HFFc6 (cell line): Measurements from ENCODE around the gene RBBP4. TPM values are rescaled to one million over a fixed set of nuclear protein-coding genes. Genes with fewer than 3 reads are reported as not detected.

Source experiments
- DNase-seq: peaks from one replicate; pipeline ENCODE4 v3.0.0-alpha.2; 2018
- H3K27ac Mint-ChIP-seq: 2 replicates; pipeline ENCODE4 v1.8.0; 2020; ENCODE audit warnings: mild to moderate bottlenecking, mixed read lengths
- H3K27me3 Mint-ChIP-seq: 2 replicates; pipeline ENCODE4 v1.8.0; 2021; ENCODE audit warnings: mild to moderate bottlenecking, moderate library complexity, mixed read lengths; ENCODE audit not compliant: insufficient read depth
- H3K36me3 Mint-ChIP-seq: 2 replicates; pipeline ENCODE4 v1.8.0; 2021; ENCODE audit warnings: low read depth, mixed read lengths
- H3K4me1 Mint-ChIP-seq: 2 replicates; pipeline ENCODE4 v1.8.0; 2020; ENCODE audit warnings: low read depth, mixed read lengths
- H3K4me3 Mint-ChIP-seq: 2 replicates; pipeline ENCODE4 v1.8.0; 2020; ENCODE audit warnings: mild to moderate bottlenecking, moderate library complexity, mixed read lengths
- H3K9me3 Mint-ChIP-seq: 2 replicates; pipeline ENCODE4 v1.8.0; 2020; ENCODE audit warnings: mild to moderate bottlenecking, mixed read lengths
- CTCF ChIP-seq: fragments of 200-600 bp; sonication (generic); IDR thresholded peaks from 2 replicates; pipeline ENCODE4 v1.5.0; 2021; ENCODE audit warnings: antibody characterized with exemption, mild to moderate bottlenecking
- total RNA-seq, 6 experiments: library from RNA; stranded (reverse); fragmentation: NEBNext Ultra II Directional; extraction: Animal tissue kit (Norgen Biotek cat#: 25700); gene quantifications; 2 replicates in 1 of 6; 3 replicates in 5 of 6; pipeline ENCODE4 v1.2.3, GENCODE V29; 2021

Gene RBBP4
- total RNA-seq, 6 experiments from 2014 or later, result 108 to 137 (median 124) TPM

GRCh38 chr1:32647308-32648134 lies 3.5 kb upstream of the RBBP4 start:
- H3K27ac Mint-ChIP-seq, result no peak overlapping the region
- H3K4me1 Mint-ChIP-seq, result peaks cover 19% of the 10 kb centered on the region
- H3K36me3 Mint-ChIP-seq, result peaks cover 13% of the 10 kb centered on the region
- DNase-seq, result no peak
- peaks cover 7% of the 10 kb centered on the region; the same call in 1 of the 2 replicates for H3K27me3 Mint-ChIP-seq
- 0 out of 2 replicates have a peak, but pooled peaks cover 7% of the 10 kb centered on the region for H3K9me3 Mint-ChIP-seq
- H3K4me3 Mint-ChIP-seq, result no peak overlapping the region
- TF ChIP-seq CTCF, result no peak

GRCh38 chr1:32650248-32650751 lies 708 bp upstream of the RBBP4 start, which contains the start of gene ZBTB8OS:
TSS of gene ZBTB8OS (minus strand) at chr1:32650550. CDS start at chr1:32650529, 21 bp downstream.
- Mint-ChIP-seq H3K27ac (peak within 1 kb of the TSS; percentile 100), H3K4me1 (peaks cover 32% of the 10 kb centered on the region), H3K4me3 (peak within 1 kb of the TSS; percentile 97), H3K27me3 (peaks cover 5% of the 10 kb centered on the region; the same call in 1 of the 2 replicates), H3K36me3 (peaks cover 23% of the 10 kb centered on the region), H3K9me3 (0 out of 2 replicates have a peak, but pooled peaks cover 7% of the 10 kb centered on the region)
- TF ChIP-seq CTCF, result no peak
- peak; percentile 86 for DNase-seq

- Mint-ChIP-seq H3K27ac (peak overlapping the region; percentile 100), H3K36me3 (peaks cover 30% of the 10 kb centered on the region), H3K9me3 (0 out of 2 replicates have a peak, but pooled peaks cover 7% of the 10 kb centered on the region), H3K4me3 (peak overlapping the region; percentile 97), H3K4me1 (peaks cover 38% of the 10 kb centered on the region), H3K27me3 (peaks cover 5% of the 10 kb centered on the region; the same call in 1 of the 2 replicates)
- TF ChIP-seq CTCF, result no peak
- no peak for DNase-seq
Measured at GRCh38 chr1:32651461-32652073, 559 bp downstream of the RBBP4 start.

GRCh38 chr1:32652244-32652962 lies 1.4 kb downstream of the RBBP4 start:
- H3K27me3 Mint-ChIP-seq, result peaks cover 5% of the 10 kb centered on the region; the same call in 1 of the 2 replicates

More at GRCh38 chr1:32652244-32652962, 1.4 kb downstream of the RBBP4 start:
- Mint-ChIP-seq H3K4me1 (peaks cover 38% of the 10 kb centered on the region), H3K4me3 (peak overlapping the region; percentile 97), H3K36me3 (peaks cover 34% of the 10 kb centered on the region), H3K27ac (peak overlapping the region; percentile 100), H3K9me3 (0 out of 2 replicates have a peak, but pooled peaks cover 7% of the 10 kb centered on the region)
- TF ChIP-seq CTCF, result no peak
- no peak for DNase-seq
